HG03558 (cell line): ENCODE measurements around the gene FABP1.

ENCODE experiments used
- ATAC-seq: cut with Tn5 transposase; IDR thresholded peaks from one replicate; pipeline ENCODE4 v1.9.1; 2021; ENCODE audit warnings: moderate number of reproducible peaks; ENCODE audit not compliant: unreplicated experiment; ENCODE audit errors: extremely low read depth

Gene FABP1

GRCh38 chr2:88085602-88086001 is 42.3 kb downstream of the FABP1 start:
- ATAC-seq, result no peak

GRCh38 chr2:88085099-88085498 is 42.8 kb downstream of the FABP1 start:
- no peak for ATAC-seq

- ATAC-seq, result no peak
Measured at GRCh38 chr2:88082781-88083180, 45.1 kb downstream of the FABP1 start.

- no peak for ATAC-seq
Measured at GRCh38 chr2:88081924-88082608, 45.8 kb downstream of the FABP1 start.

- no peak for ATAC-seq
Measured at GRCh38 chr2:88080545-88080944, 47.3 kb downstream of the FABP1 start.

- ATAC-seq, result no peak
Measured at GRCh38 chr2:88078643-88079172, 49.2 kb downstream of the FABP1 start.

GRCh38 chr2:88077080-88077479 is 50.8 kb downstream of the FABP1 start:
- no peak for ATAC-seq

- no peak for ATAC-seq
Measured at GRCh38 chr2:88074854-88075292, 53.0 kb downstream of the FABP1 start.

- no peak for ATAC-seq
Measured at GRCh38 chr2:88074150-88074549, 53.7 kb downstream of the FABP1 start.
